GM23248 (cell line): Measurements from ENCODE around the gene GTF2H1. TPM values are rescaled to one million over a fixed set of nuclear protein-coding genes. Genes with fewer than 3 reads are reported as not detected.

Experiments
- DNase-seq: peaks from one replicate; pipeline ENCODE4 v3.0.0-alpha.2; 2015
- H2AFZ ChIP-seq: fragments of 200-600 bp; sonication (generic); 2 replicates; pipeline ENCODE4 v1.6.1; 2016; ENCODE audit warnings: antibody characterized with exemption
- H3F3A ChIP-seq: fragments of 200-600 bp; sonication (generic); 2 replicates; pipeline ENCODE4 v1.6.1; 2016; ENCODE audit warnings: mild to moderate bottlenecking, antibody characterized with exemption, mixed run types; ENCODE audit not compliant: insufficient read depth
- H3K27ac ChIP-seq: fragments of 200-600 bp; sonication (generic); 2 replicates; pipeline ENCODE4 v1.5.1; 2016; ENCODE audit warnings: mild to moderate bottlenecking
- H3K27me3 ChIP-seq: fragments of 200-600 bp; sonication (generic); replicated peaks from 2 replicates; pipeline ENCODE4 v1.6.1; 2016; ENCODE audit warnings: mild to moderate bottlenecking; ENCODE audit not compliant: insufficient read depth
- H3K36me3 ChIP-seq: fragments of 200-600 bp; sonication (generic); 2 replicates; pipeline ENCODE4 v1.6.1; 2016; ENCODE audit warnings: low read depth, mild to moderate bottlenecking
- H3K4me1 ChIP-seq: fragments of 200-600 bp; sonication (generic); 2 replicates; pipeline ENCODE4 v1.6.1; 2016; ENCODE audit warnings: mild to moderate bottlenecking; ENCODE audit not compliant: insufficient read depth
- H3K4me2 ChIP-seq: fragments of 200-600 bp; sonication (generic); one replicate; pipeline ENCODE4 v1.6.1; 2016; ENCODE audit warnings: mild to moderate bottlenecking; ENCODE audit not compliant: unreplicated experiment
- H3K4me3 ChIP-seq: fragments of 200-600 bp; sonication (generic); 2 replicates; pipeline ENCODE4 v1.5.1; 2016; ENCODE audit warnings: mild to moderate bottlenecking
- H3K79me2 ChIP-seq: fragments of 200-600 bp; sonication (generic); 2 replicates; pipeline ENCODE4 v1.6.1; 2016; ENCODE audit warnings: mild to moderate bottlenecking; ENCODE audit not compliant: insufficient read depth
- H3K9ac ChIP-seq: fragments of 200-600 bp; sonication (generic); 2 replicates; pipeline ENCODE4 v1.6.1; 2016; ENCODE audit warnings: mild to moderate bottlenecking
- H3K9me2 ChIP-seq: fragments of 200-600 bp; sonication (generic); 2 replicates; pipeline ENCODE4 v1.6.1; 2016; ENCODE audit warnings: mixed run types, mild to moderate bottlenecking, moderate library complexity; ENCODE audit not compliant: insufficient read depth
- H3K9me3 ChIP-seq: fragments of 200-600 bp; sonication (generic); one replicate; pipeline ENCODE4 v1.6.1; 2017; ENCODE audit warnings: low read depth
- H4K20me1 ChIP-seq: fragments of 200-600 bp; sonication (generic); 2 replicates; pipeline ENCODE4 v1.6.0; 2016; ENCODE audit not compliant: insufficient read depth
- EZH2 ChIP-seq: fragments of 200-600 bp; sonication (generic); IDR thresholded peaks from 2 replicates; pipeline ENCODE4 v1.6.1; 2018; ENCODE audit warnings: antibody characterized with exemption, mild to moderate bottlenecking; ENCODE audit not compliant: insufficient read depth, poor library complexity, severe bottlenecking
- EZH2phosphoT487 ChIP-seq: fragments of 200-600 bp; sonication (generic); IDR thresholded peaks from 2 replicates; pipeline ENCODE4 v1.6.1; 2018; ENCODE audit warnings: antibody characterized with exemption, moderate library complexity, mild to moderate bottlenecking, low read depth; ENCODE audit not compliant: insufficient read depth
- WGBS, 2 experiments: methylation state at CpG; one replicate each; pipeline ENCODE4 v1.1.6; 2015 to 2017; ENCODE audit warnings: low lambda C conversion rate in 2 of 2, low coverage in 1 of 2; ENCODE audit errors: missing lambda C conversion rate in 2 of 2; 5-methylcytosine and 5-hydroxymethylcytosine counted together
- in situ Hi-C: fragments of 300-500 bp; cut with MboI; formaldehyde crosslinking; loops from 2 replicates; pipeline ENCODE4 v1.15.0; 2020
- polyA plus RNA-seq: library from polyadenylated mRNA; unstranded; fragments of >200 nt; fragmentation: Nextera tagmentation; extraction: Ambion mirVana; gene quantifications from 2 replicates; pipeline ENCODE4 v1.2.1, GENCODE V29; 2016
- total RNA-seq: library from RNA; depleted of rRNA; stranded (reverse); fragments of >200 nt; shearing (Covaris generic); gene quantifications from 2 replicates; pipeline ENCODE4 v1.2.3, GENCODE V29; 2014

GTF2H1 gene
- total and polyA plus RNA-seq, 2 experiments from 2014 or later: 61.6 to 89.8 TPM

GRCh38 chr11:18369398-18369797, 47.0 kb downstream of the GTF2H1 start:
- Histone ChIP-seq H4K20me1 (no peaks in the 10 kb centered on the region), H3K4me3 (no peak overlapping the region), H3K4me1 (peaks cover 25% of the 10 kb centered on the region), H3F3A (peaks cover 49% of the 10 kb centered on the region), H3K27me3 (no peaks in the 10 kb centered on the region), H3K27ac (peak overlapping the region; percentile 86; the same call in 1 of the 2 replicates), H3K4me2 (no peak overlapping the region), H2AFZ (no peak overlapping the region), H3K9ac (no peak overlapping the region), H3K36me3 (peaks cover 24% of the 10 kb centered on the region; the same call in 1 of the 2 replicates), H3K9me2 (no peaks in the 10 kb centered on the region), H3K79me2 (no peaks in the 10 kb centered on the region), H3K9me3 (no peaks in the 10 kb centered on the region)
- TF ChIP-seq EZH2: no peak
- TF ChIP-seq EZH2phosphoT487: no peak
- in situ Hi-C loops: no loop called here
- DNase-seq: no peak
- WGBS, 2 experiments: 35 to 51% methylated on average over 2 of the region's 2 CpGs

- peaks cover 12% of the 10 kb centered on the region; the same call in 1 of the 2 replicates for H3K36me3 ChIP-seq
- DNase-seq: no peak
- in situ Hi-C loops: no loop called here
- H3F3A ChIP-seq: peaks cover 33% of the 10 kb centered on the region
- no peak overlapping the region for H3K4me3 ChIP-seq
- no peak overlapping the region for H3K9ac ChIP-seq
- TF ChIP-seq EZH2 (no peak), EZH2phosphoT487 (no peak)
- H3K9me3 ChIP-seq: no peaks in the 10 kb centered on the region
- H3K9me2 ChIP-seq: no peaks in the 10 kb centered on the region
- no peaks in the 10 kb centered on the region for H3K79me2 ChIP-seq
- no peak overlapping the region for H3K27ac ChIP-seq
- H3K27me3 ChIP-seq: no peaks in the 10 kb centered on the region
- no peak overlapping the region for H2AFZ ChIP-seq
- H3K4me1 ChIP-seq: peaks cover 25% of the 10 kb centered on the region
- no peaks in the 10 kb centered on the region for H4K20me1 ChIP-seq
- 100% methylated on average over 2 of the region's 2 CpGs for WGBS, 2 experiments
- no peak overlapping the region for H3K4me2 ChIP-seq
Measured at GRCh38 chr11:18371279-18371678, 48.9 kb downstream of the GTF2H1 start.

GRCh38 chr11:18372201-18372600, 49.8 kb downstream of the GTF2H1 start:
- peaks cover 21% of the 10 kb centered on the region for H3K4me1 ChIP-seq
- TF ChIP-seq EZH2 (no peak), EZH2phosphoT487 (no peak)
- H3K9ac ChIP-seq: no peak overlapping the region
- no peak for DNase-seq
- no peak overlapping the region for H3K4me2 ChIP-seq
- no peak overlapping the region for H2AFZ ChIP-seq
- no peaks in the 10 kb centered on the region for H3K9me3 ChIP-seq
- H3K79me2 ChIP-seq: no peaks in the 10 kb centered on the region
- no peaks in the 10 kb centered on the region for H3K9me2 ChIP-seq
- H4K20me1 ChIP-seq: no peaks in the 10 kb centered on the region
- H3K4me3 ChIP-seq: no peak overlapping the region
- WGBS, 2 experiments: 96 to 98% methylated on average over 2 of the region's 2 CpGs
- H3K36me3 ChIP-seq: peaks cover 3% of the 10 kb centered on the region; the same call in 1 of the 2 replicates
- H3K27me3 ChIP-seq: no peaks in the 10 kb centered on the region
- in situ Hi-C loops: no loop called here
- H3K27ac ChIP-seq: no peak overlapping the region
- peaks cover 23% of the 10 kb centered on the region for H3F3A ChIP-seq

DNA sequence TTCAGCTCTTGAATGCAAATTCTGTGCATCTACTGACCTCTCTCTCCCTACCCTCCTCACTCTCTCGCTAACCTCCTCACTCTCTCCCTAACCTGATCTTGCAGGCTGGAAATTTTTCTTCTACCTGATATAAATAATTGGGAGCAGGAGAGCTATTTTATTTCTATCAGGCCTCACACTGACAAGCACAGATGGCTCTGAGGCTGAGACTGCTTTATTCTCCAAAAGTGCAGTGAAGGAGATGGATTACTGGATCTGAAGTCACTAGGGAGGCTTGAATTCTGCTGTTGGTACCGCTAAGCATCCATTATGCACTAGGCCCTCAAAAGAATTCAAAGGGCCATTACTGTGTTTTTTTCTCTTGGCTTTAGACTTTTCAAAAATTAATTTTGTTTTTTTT, 52.6 kb downstream of the GTF2H1 start:
- no peaks in the 10 kb centered on the region for H3K36me3 ChIP-seq
- H3K27me3 ChIP-seq: no peaks in the 10 kb centered on the region
- H3K27ac ChIP-seq: no peak overlapping the region
- no peak overlapping the region for H3K9ac ChIP-seq
- H3K9me3 ChIP-seq: no peaks in the 10 kb centered on the region
- in situ Hi-C loops: no loop called here
- 97 to 100% methylated on average over 2 of the region's 2 CpGs for WGBS, 2 experiments
- H3K4me3 ChIP-seq: no peak overlapping the region
- no peak overlapping the region for H2AFZ ChIP-seq
- H3K79me2 ChIP-seq: no peaks in the 10 kb centered on the region
- H3K4me2 ChIP-seq: no peak overlapping the region
- DNase-seq: no peak
- no peaks in the 10 kb centered on the region for H3K9me2 ChIP-seq
- TF ChIP-seq EZH2: no peak
- TF ChIP-seq EZH2phosphoT487: no peak
- no peaks in the 10 kb centered on the region for H3F3A ChIP-seq
- H4K20me1 ChIP-seq: no peaks in the 10 kb centered on the region
- H3K4me1 ChIP-seq: no peaks in the 10 kb centered on the region

DNA sequence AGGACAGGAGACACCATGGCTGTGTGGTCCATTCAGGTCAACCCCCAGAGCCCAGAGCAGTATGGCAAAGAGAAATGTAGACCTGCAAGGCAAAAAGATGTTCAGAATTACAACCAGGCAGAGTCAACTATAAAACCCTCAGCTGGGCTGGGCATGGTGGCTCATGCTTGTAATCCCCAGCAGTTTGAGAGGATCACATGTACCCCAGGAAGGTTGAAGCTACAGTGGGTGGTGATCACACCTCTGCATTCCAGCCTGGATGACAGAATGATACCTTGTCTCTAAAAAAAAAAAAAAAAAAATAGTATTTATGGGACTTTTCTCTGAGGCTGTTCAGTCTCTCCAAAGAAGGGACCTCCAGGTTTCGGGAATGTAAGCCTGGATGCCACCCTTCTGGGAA, 53.6 kb downstream of the GTF2H1 start:
- H3F3A ChIP-seq: no peaks in the 10 kb centered on the region

More for the DNA sequence above, 53.6 kb downstream of the GTF2H1 start:
- H3K4me3 ChIP-seq: no peak overlapping the region
- no peaks in the 10 kb centered on the region for H3K9me3 ChIP-seq
- no peaks in the 10 kb centered on the region for H4K20me1 ChIP-seq
- H3K4me1 ChIP-seq: no peaks in the 10 kb centered on the region
- in situ Hi-C loops: no loop called here
- WGBS, 2 experiments: 95 to 100% methylated on average over 1 of the region's 1 CpG
- H3K4me2 ChIP-seq: no peak overlapping the region
- no peak for DNase-seq
- H2AFZ ChIP-seq: no peak overlapping the region
- H3K79me2 ChIP-seq: no peaks in the 10 kb centered on the region
- no peak overlapping the region for H3K27ac ChIP-seq
- TF ChIP-seq EZH2 (no peak), EZH2phosphoT487 (no peak)
- H3K9me2 ChIP-seq: no peaks in the 10 kb centered on the region
- H3K27me3 ChIP-seq: no peaks in the 10 kb centered on the region
- H3K9ac ChIP-seq: no peak overlapping the region
- no peaks in the 10 kb centered on the region for H3K36me3 ChIP-seq
